Mesangial cell (primary cell): ENCODE data around the gene KDM7A. TPM values are rescaled to one million over a fixed set of nuclear protein-coding genes. Genes with fewer than 3 reads are reported as not detected.

Experiments used
- total RNA-seq: library from RNA; depleted of rRNA; stranded (reverse); fragments of >200 nt; gene quantifications from 2 replicates; pipeline ENCODE4 v1.2.3, GENCODE V29; 2015

Gene KDM7A
- 1.8 and 4.8 TPM in 2 replicates for total RNA-seq

GRCh38 chr7:140176811-140177702, at the start of gene KDM7A:
Gene KDM7A, minus strand, starts transcription at chr7:140176983. Its CDS starts 46 bp downstream, at chr7:140176937.

GRCh38 chr7:140062528-140063299, 114.1 kb downstream of the KDM7A start, which contains the start of gene PARP12:
Gene PARP12, minus strand, starts transcription at chr7:140062951. Its CDS starts 104 bp downstream, at chr7:140062847.

Other genes starting within 250 kb of the KDM7A start
- 22.7 and 28.1 TPM in 2 replicates for gene PARP12, start 114.0 kb downstream of the KDM7A start, total RNA-seq
- 16.3 and 27.6 TPM in 2 replicates for gene SLC37A3, start 221.5 kb upstream of the KDM7A start, total RNA-seq
- gene RAB19, start 227.1 kb upstream of the KDM7A start, total RNA-seq = 0.33 and 3.8 TPM in 2 replicates